Peyer's patch (tissue), 4 donors: ENCODE data around the gene MACROD2.

Source experiments
- POLR2A ChIP-seq, 2 donors: fragments of 450-650 bp; IDR thresholded peaks; one replicate each; pipeline ENCODE4 v1.5.1; 2017; ENCODE audit warnings: antibody characterized with exemption in 2 of 2, mild to moderate bottlenecking in 2 of 2, moderate library complexity in 2 of 2
- TF ChIP-seq, protein P1 (sequence below), 6 experiments: fragments of 450-650 bp in 4 of 6; fragments of 200-600 bp in 2 of 6; sonication (generic) in 1 of 6; IDR thresholded peaks; one replicate each; pipeline ENCODE4 v1.5.1; 2017 to 2019; ENCODE audit warnings: antibody characterized with exemption in 6 of 6, mild to moderate bottlenecking in 3 of 6, moderate library complexity in 1 of 6

GRCh38 chr20:14896569-14896968, 901.3 kb downstream of the MACROD2 start:
- TF ChIP-seq POLR2A (IDR thresholded peaks at IDR 0.05) = no peak
- TF ChIP-seq, protein P1, sequence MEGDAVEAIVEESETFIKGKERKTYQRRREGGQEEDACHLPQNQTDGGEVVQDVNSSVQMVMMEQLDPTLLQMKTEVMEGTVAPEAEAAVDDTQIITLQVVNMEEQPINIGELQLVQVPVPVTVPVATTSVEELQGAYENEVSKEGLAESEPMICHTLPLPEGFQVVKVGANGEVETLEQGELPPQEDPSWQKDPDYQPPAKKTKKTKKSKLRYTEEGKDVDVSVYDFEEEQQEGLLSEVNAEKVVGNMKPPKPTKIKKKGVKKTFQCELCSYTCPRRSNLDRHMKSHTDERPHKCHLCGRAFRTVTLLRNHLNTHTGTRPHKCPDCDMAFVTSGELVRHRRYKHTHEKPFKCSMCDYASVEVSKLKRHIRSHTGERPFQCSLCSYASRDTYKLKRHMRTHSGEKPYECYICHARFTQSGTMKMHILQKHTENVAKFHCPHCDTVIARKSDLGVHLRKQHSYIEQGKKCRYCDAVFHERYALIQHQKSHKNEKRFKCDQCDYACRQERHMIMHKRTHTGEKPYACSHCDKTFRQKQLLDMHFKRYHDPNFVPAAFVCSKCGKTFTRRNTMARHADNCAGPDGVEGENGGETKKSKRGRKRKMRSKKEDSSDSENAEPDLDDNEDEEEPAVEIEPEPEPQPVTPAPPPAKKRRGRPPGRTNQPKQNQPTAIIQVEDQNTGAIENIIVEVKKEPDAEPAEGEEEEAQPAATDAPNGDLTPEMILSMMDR (IDR thresholded peaks at IDR 0.05) = no peak
